Mammary epithelial cell (primary cell): ENCODE measurements around the gene TRPM2.

Source experiments
- CTCF ChIP-seq, 2 donors: IDR thresholded peaks in 1 of 2; conservative IDR thresholded peaks in 1 of 2; 2 replicates each; pipeline ENCODE4 v1.5.1; 2011 to 2012; ENCODE audit warnings: inconsistent platforms in 2 of 2, low read length in 2 of 2, mild to moderate bottlenecking in 2 of 2, control low read depth in 1 of 2, low read depth in 1 of 2; ENCODE audit not compliant: insufficient read depth in 1 of 2; ENCODE audit errors: extremely low read depth in 1 of 2
- EZH2 ChIP-seq: IDR thresholded peaks from 2 replicates; pipeline ENCODE4 v1.6.1; 2012; ENCODE audit warnings: low read length, inconsistent platforms, borderline replicate concordance

- TF ChIP-seq CTCF (conservative IDR thresholded peaks at IDR 0.05 in 1 of 2, IDR thresholded peaks at IDR 0.05 in 1 of 2; ENCODE audit: extremely low read depth in 1 of 2, insufficient read depth in 1 of 2, low read depth in 1 of 2, low read length in 2 of 2) (no peak), EZH2 (no peak)
Observed at GRCh38 chr21:44427241-44428120, 74.1 kb downstream of the TRPM2 start.
